Vagina (tissue), 2 donors: ENCODE data around the gene CARD9.

Experiments
- CTCF ChIP-seq, 3 experiments: fragments of 450-650 bp in 2 of 3; fragments of 200-600 bp in 1 of 3; sonication (generic) in 1 of 3; IDR thresholded peaks; one replicate each; pipeline ENCODE4 v1.5.1; 2017 to 2019; ENCODE audit warnings: antibody characterized with exemption in 3 of 3, mild to moderate bottlenecking in 2 of 3, moderate library complexity in 2 of 3
- POLR2A ChIP-seq, 2 donors: fragments of 450-650 bp; IDR thresholded peaks; one replicate each; pipeline ENCODE4 v1.6.1; 2017; ENCODE audit warnings: antibody characterized with exemption in 2 of 2, mild to moderate bottlenecking in 2 of 2, moderate library complexity in 2 of 2

- no peak for TF ChIP-seq CTCF (IDR thresholded peaks at IDR 0.05)
- TF ChIP-seq POLR2A (IDR thresholded peaks at IDR 0.05): no peak
These were observed 710 bp upstream of the CARD9 start for GRCh38 chr9:136374183-136374575.
